ENCODE data around the gene ADAMTSL2.

Gene ADAMTSL2

GRCh38 chr9:133538176-133538575 is 3.7 kb downstream of the ADAMTSL2 start:
- no peak for TF ChIP-seq CTCF (IDR thresholded peaks at IDR 0.05; ENCODE audit: borderline replicate concordance, control extremely low read depth, extremely low read depth, insufficient read depth, missing control alignments)
- no peak for DNase-seq (ENCODE audit: low spot score)
- in situ Hi-C loops (cut with MboI; ENCODE audit: low sequenced_read_pairs, unreplicated experiment): loop anchor here (25.0 kb wide), 1 partner anchor 199 kb away; the partner anchor contains the start of gene SARDH

DNA sequence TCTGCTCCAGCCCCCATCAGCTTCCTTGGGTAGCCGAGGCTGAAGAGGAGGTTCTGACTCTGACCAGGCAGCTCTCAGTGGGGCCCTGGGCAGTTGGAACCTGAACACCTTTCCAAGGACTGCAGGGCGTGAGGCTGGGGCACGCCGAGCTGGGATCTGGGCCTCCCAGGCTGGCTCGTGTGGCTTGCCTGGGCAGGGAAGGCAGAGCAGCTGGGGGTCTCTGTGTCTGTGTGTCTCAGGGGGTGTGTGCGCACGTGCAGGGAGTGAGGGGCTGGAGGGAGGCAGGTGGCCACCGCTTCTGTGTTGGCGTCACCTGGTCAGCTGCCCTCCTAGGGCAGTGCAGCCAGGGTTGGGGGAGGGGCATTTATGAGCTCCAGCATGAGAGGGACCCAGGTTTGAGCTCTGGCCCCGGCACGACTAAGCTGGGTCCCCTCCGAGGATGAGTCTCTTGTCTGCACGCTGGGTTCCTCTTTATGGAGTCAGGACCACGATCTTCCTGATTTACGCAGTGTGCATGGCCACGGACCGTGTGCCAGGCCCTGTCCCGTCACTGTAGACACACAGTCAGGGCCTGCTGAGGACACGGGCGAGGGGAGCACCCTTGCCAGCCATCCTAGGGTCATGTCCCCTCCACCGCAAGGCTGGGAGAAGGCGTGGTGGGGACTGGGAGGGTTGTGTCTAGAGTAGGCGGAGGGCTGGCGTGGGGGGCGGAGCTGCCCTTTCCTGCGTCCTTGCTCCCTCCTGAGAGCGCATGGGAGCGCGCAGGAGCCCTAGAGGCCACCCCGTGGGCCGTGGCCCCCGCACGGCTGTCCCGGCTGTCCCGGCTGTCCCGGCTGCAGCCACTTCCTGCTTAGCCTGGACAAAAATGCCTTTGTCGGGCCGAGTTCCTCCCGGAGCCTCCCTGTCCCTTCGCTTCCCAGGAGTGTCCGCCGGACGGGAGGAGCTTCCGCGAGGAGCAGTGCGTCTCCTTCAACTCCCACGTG is 4.6 kb downstream of the ADAMTSL2 start:
- in situ Hi-C loops (cut with MboI; ENCODE audit: low sequenced_read_pairs, unreplicated experiment): loop anchor here (25.0 kb wide), 1 partner anchor 198 kb away; the partner anchor contains the start of gene SARDH

DNA sequence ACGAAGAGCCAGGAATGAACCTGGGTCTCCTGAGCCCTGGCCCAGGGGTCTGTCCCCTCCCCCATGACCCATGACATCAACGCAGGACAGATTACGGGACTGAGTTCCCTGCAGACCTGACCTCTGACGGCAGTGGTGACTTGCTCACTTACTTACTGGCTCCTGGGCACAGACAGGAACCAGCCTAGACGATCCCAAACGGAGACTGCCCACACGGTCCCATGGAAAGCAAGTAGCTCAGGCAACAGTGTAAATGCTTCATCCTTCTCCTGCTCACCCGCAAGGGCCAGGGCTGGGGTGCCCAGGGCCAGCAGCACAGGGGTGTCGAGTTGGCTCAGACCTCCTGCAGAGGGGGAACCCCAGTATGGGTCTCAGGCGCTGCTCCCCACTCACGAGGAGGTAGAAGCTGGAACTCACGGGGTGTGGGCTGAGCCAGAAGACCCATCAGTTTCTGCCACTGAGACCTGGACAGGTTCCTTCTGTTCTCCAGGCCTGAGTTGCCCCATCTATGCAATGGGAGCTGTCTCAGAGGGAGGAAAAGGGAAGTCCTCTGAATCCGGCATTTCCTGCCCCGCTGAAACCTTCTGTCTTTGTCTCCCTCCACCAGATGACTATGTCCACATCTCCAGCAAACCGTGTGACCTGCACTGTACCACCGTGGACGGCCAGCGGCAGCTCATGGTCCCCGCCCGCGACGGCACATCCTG is 5.6 kb downstream of the ADAMTSL2 start:
- DNase-seq (ENCODE audit: low spot score): no peak
- TF ChIP-seq CTCF (IDR thresholded peaks at IDR 0.05; ENCODE audit: borderline replicate concordance, control extremely low read depth, extremely low read depth, insufficient read depth, missing control alignments): no peak
- in situ Hi-C loops (cut with MboI; ENCODE audit: low sequenced_read_pairs, unreplicated experiment): loop anchor here (25.0 kb wide), 1 partner anchor 197 kb away; the partner anchor contains the start of gene SARDH

More for the DNA sequence above, 4.6 kb downstream of the ADAMTSL2 start:
- no peak for DNase-seq (ENCODE audit: low spot score)
- TF ChIP-seq CTCF (IDR thresholded peaks at IDR 0.05; ENCODE audit: borderline replicate concordance, control extremely low read depth, extremely low read depth, insufficient read depth, missing control alignments): no peak

GRCh38 chr9:133540698-133541025 is 6.2 kb downstream of the ADAMTSL2 start:
- in situ Hi-C loops (cut with MboI; ENCODE audit: low sequenced_read_pairs, unreplicated experiment): loop anchor here (25.0 kb wide), 1 partner anchor 197 kb away; the partner anchor contains the start of gene SARDH
- DNase-seq (ENCODE audit: low spot score): peak; percentile 72
- peak; percentile 20 for TF ChIP-seq CTCF (IDR thresholded peaks at IDR 0.05; ENCODE audit: borderline replicate concordance, control extremely low read depth, extremely low read depth, insufficient read depth, missing control alignments)

DNA sequence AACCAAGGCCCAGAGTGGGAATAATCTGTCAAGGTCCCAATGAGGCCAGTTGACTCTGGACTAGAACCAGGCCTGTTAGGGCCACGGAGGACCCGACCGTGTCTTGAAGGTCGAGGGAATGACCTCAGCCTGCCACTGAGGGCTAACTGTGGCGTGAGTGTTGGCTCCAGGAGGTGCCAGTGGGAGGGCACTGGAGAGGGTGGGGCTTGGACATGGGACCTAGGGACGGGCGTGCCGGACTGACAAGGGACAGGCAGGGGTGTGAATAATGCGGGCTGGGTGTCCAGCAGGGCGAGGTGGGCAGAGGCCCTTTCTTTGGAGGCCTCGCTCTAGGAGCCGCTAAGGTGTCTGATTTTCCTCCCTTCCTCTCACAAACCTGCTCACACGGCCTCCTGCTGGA is 7.5 kb downstream of the ADAMTSL2 start:
- TF ChIP-seq CTCF (IDR thresholded peaks at IDR 0.05; ENCODE audit: borderline replicate concordance, control extremely low read depth, extremely low read depth, insufficient read depth, missing control alignments): no peak
- in situ Hi-C loops (cut with MboI; ENCODE audit: low sequenced_read_pairs, unreplicated experiment): loop anchor here (25.0 kb wide), 1 partner anchor 195 kb away; the partner anchor contains the start of gene SARDH
- no peak for DNase-seq (ENCODE audit: low spot score)

DNA sequence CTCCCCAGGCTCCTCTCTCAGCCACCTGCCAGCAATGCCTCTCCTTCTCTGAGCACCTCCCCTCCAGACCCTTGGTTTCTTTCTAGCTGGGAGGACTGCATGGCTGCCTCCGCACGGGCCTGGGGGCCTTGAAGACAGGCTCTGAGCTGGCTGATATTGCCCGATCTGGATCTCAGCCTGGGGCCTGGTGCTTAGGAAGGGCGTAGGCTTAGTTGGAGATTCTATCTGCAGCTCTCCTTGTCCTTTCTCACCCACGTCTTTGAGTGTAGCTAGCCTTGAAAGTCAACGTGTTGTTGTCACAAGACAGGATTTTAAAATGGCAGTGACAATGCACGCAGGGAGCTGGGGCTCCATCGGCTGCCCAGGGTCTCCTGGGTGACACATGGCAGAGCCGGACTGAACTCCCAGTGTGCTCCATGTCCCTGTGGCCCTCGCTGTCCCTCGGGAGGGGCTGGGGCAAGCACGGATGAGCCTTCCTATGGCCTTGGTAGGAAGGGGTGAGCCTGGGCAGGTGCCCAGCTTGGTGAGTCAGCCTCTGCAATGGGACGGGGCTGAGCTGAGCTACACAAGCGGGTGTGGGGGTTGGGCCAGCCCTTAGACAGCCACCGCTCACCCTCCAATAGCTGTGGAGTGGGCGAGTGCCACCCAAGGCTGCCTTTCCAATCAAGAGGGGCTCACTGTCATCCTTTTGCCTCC is 9.4 kb downstream of the ADAMTSL2 start:
- no peak for DNase-seq (ENCODE audit: low spot score)
- no peak for TF ChIP-seq CTCF (IDR thresholded peaks at IDR 0.05; ENCODE audit: borderline replicate concordance, control extremely low read depth, extremely low read depth, insufficient read depth, missing control alignments)
- in situ Hi-C loops (cut with MboI; ENCODE audit: low sequenced_read_pairs, unreplicated experiment): loop anchor here (25.0 kb wide), 1 partner anchor 193 kb away; the partner anchor contains the start of gene SARDH
